Body of pancreas (tissue), 4 donors: ENCODE measurements around the gene TSPYL4.

Source experiments
- POLR2A ChIP-seq, 3 donors: fragments of 450-650 bp; IDR thresholded peaks; one replicate each; pipeline ENCODE4 v1.6.1; 2016; ENCODE audit warnings: antibody characterized with exemption in 3 of 3, mild to moderate bottlenecking in 2 of 3
- TF ChIP-seq, protein P1 (sequence below), 7 experiments: fragments of 450-650 bp in 4 of 7; fragments of 200-600 bp in 3 of 7; sonication (generic) in 3 of 7; IDR thresholded peaks; one replicate each; pipeline ENCODE4 v1.5.1; 2016 to 2019; ENCODE audit warnings: antibody characterized with exemption in 7 of 7

DNA sequence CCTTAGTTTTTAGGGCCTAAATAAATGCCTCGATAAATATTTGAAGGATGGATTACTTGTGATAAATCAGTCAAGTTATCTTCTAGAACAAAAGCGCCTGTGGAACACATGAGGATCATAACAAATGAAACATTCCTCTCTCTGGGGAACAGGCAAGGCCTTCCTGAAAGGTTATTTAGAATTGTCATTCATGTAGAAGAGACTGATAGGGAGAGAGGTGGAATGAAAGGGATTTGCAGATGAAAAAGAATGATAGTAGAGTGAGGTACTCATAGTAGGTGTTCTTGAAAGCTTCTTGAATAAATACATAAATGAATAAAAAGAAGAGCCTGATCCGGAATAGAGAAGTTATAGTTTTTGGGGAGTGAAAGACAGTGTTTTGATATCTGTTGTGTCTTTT, 30.5 kb downstream of the TSPYL4 start:
- no peak for TF ChIP-seq POLR2A (IDR thresholded peaks at IDR 0.05)
- TF ChIP-seq, protein P1, sequence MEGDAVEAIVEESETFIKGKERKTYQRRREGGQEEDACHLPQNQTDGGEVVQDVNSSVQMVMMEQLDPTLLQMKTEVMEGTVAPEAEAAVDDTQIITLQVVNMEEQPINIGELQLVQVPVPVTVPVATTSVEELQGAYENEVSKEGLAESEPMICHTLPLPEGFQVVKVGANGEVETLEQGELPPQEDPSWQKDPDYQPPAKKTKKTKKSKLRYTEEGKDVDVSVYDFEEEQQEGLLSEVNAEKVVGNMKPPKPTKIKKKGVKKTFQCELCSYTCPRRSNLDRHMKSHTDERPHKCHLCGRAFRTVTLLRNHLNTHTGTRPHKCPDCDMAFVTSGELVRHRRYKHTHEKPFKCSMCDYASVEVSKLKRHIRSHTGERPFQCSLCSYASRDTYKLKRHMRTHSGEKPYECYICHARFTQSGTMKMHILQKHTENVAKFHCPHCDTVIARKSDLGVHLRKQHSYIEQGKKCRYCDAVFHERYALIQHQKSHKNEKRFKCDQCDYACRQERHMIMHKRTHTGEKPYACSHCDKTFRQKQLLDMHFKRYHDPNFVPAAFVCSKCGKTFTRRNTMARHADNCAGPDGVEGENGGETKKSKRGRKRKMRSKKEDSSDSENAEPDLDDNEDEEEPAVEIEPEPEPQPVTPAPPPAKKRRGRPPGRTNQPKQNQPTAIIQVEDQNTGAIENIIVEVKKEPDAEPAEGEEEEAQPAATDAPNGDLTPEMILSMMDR (IDR thresholded peaks at IDR 0.05), result no peak
